ENCODE results near the gene SULT4A1.

SULT4A1 gene

GRCh38 chr22:43844560-43845545 is 17.5 kb downstream of the SULT4A1 start:
- no peak for DNase-seq (ENCODE audit: low spot score)

GRCh38 chr22:43843783-43844530 is 18.4 kb downstream of the SULT4A1 start:
- no peak for DNase-seq (ENCODE audit: low spot score)

GRCh38 chr22:43841742-43842141 is 20.6 kb downstream of the SULT4A1 start:
- DNase-seq (ENCODE audit: low spot score) = no peak

GRCh38 chr22:43840851-43841250 is 21.5 kb downstream of the SULT4A1 start:
- DNase-seq (ENCODE audit: low spot score) = no peak

GRCh38 chr22:43840431-43840830 is 21.9 kb downstream of the SULT4A1 start:
- no peak for DNase-seq (ENCODE audit: low spot score)

- no peak for DNase-seq (ENCODE audit: low spot score)
Observed at GRCh38 chr22:43839781-43840180, 22.5 kb downstream of the SULT4A1 start.

GRCh38 chr22:43838571-43839307 is 23.6 kb downstream of the SULT4A1 start:
- no peak for DNase-seq (ENCODE audit: low spot score)

- DNase-seq (ENCODE audit: low spot score) = no peak
Observed at GRCh38 chr22:43838161-43838560, 24.2 kb downstream of the SULT4A1 start.

GRCh38 chr22:43837666-43838065 is 24.6 kb downstream of the SULT4A1 start:
- DNase-seq (ENCODE audit: low spot score) = no peak

GRCh38 chr22:43835736-43836135 is 26.6 kb downstream of the SULT4A1 start:
- no peak for DNase-seq (ENCODE audit: low spot score)

- no peak for DNase-seq (ENCODE audit: low spot score)
Observed at GRCh38 chr22:43835166-43835565, 27.1 kb downstream of the SULT4A1 start.

- DNase-seq (ENCODE audit: low spot score) = no peak
Observed at GRCh38 chr22:43833286-43834240, 28.8 kb downstream of the SULT4A1 start.

GRCh38 chr22:43832393-43833265 is 29.7 kb downstream of the SULT4A1 start:
- DNase-seq (ENCODE audit: low spot score) = no peak

- no peak for DNase-seq (ENCODE audit: low spot score)
Observed at GRCh38 chr22:43831561-43832392, 30.5 kb downstream of the SULT4A1 start.

GRCh38 chr22:43830931-43831560 is 31.3 kb downstream of the SULT4A1 start:
- no peak for DNase-seq (ENCODE audit: low spot score)

GRCh38 chr22:43829904-43830851 is 32.1 kb downstream of the SULT4A1 start:
- DNase-seq (ENCODE audit: low spot score) = no peak

GRCh38 chr22:43828998-43829782 is 33.1 kb downstream of the SULT4A1 start:
- DNase-seq (ENCODE audit: low spot score) = no peak
